Mesodermal cell (in vitro differentiated cells): Measurements from ENCODE around the gene KRTAP6-2.

ENCODE experiments used
- H3K27ac ChIP-seq: 2 replicates; pipeline ENCODE4 v1.7.0; 2013; ENCODE audit warnings: mild to moderate bottlenecking, low read depth, low read length, moderate library complexity; ENCODE audit not compliant: severe bottlenecking
- H3K36me3 ChIP-seq: 2 replicates; pipeline ENCODE4 v1.7.1; 2013; ENCODE audit warnings: mild to moderate bottlenecking, low read length, moderate library complexity; ENCODE audit not compliant: control insufficient read depth, insufficient read depth
- H3K4me1 ChIP-seq: one replicate; pipeline ENCODE4 v1.7.1; 2013; ENCODE audit warnings: mild to moderate bottlenecking, low read length; ENCODE audit not compliant: insufficient read depth, control insufficient read depth, poor library complexity, severe bottlenecking
- H3K4me3 ChIP-seq: 2 replicates; pipeline ENCODE4 v1.7.0; 2013; ENCODE audit warnings: low read length, control low read depth, mild to moderate bottlenecking; ENCODE audit not compliant: insufficient read depth, poor library complexity, severe bottlenecking; ENCODE audit errors: extremely low read depth
- H3K9me3 ChIP-seq: 2 replicates; pipeline ENCODE4 v1.7.1; 2013; ENCODE audit warnings: mild to moderate bottlenecking, low read length, moderate library complexity; ENCODE audit not compliant: control insufficient read depth
- whole genome bisulfite sequencing, 2 experiments: methylation state at CpG; one replicate each; pipeline ENCODE4 v1.1.5; 2013; ENCODE audit warnings: missing lambda C conversion rate in 2 of 2; ENCODE audit not compliant: insufficient coverage in 2 of 2; 5-methylcytosine and 5-hydroxymethylcytosine counted together

KRTAP6-2 gene

GRCh38 chr21:30577766-30578165 lies 20.9 kb downstream of the KRTAP6-2 start:
- Histone ChIP-seq H3K36me3 (no peaks in the 10 kb centered on the region), H3K4me1 (no peaks in the 10 kb centered on the region), H3K4me3 (no peak overlapping the region), H3K27ac (no peak overlapping the region), H3K9me3 (no peaks in the 10 kb centered on the region)

- no peaks in the 10 kb centered on the region for H3K4me1 ChIP-seq
- H3K27ac ChIP-seq, result no peak overlapping the region
- no peak overlapping the region for H3K4me3 ChIP-seq
- H3K36me3 ChIP-seq, result no peaks in the 10 kb centered on the region
- H3K9me3 ChIP-seq, result no peaks in the 10 kb centered on the region
These were observed 31.1 kb downstream of the KRTAP6-2 start for GRCh38 chr21:30567617-30568016.

- Histone ChIP-seq H3K36me3 (no peaks in the 10 kb centered on the region), H3K4me3 (no peak overlapping the region), H3K27ac (no peak overlapping the region), H3K4me1 (no peaks in the 10 kb centered on the region), H3K9me3 (no peaks in the 10 kb centered on the region)
- 89 to 100% methylated on average over 1 of the region's 2 CpGs for WGBS, 2 experiments
These were observed 35.1 kb downstream of the KRTAP6-2 start for GRCh38 chr21:30563630-30564029.

GRCh38 chr21:30563072-30563471 lies 35.6 kb downstream of the KRTAP6-2 start:
- WGBS, 2 experiments, result 50 to 53% methylated on average over 3 to 4 of the region's 6 CpGs
- Histone ChIP-seq H3K9me3 (no peaks in the 10 kb centered on the region), H3K4me3 (no peak overlapping the region), H3K27ac (no peak overlapping the region), H3K4me1 (no peaks in the 10 kb centered on the region), H3K36me3 (no peaks in the 10 kb centered on the region)

GRCh38 chr21:30561957-30562356 lies 36.7 kb downstream of the KRTAP6-2 start:
- WGBS, 2 experiments, result 78 to 100% methylated on average over 1 of the region's 2 CpGs
- no peaks in the 10 kb centered on the region for H3K36me3 ChIP-seq
- H3K27ac ChIP-seq, result no peak overlapping the region
- no peaks in the 10 kb centered on the region for H3K4me1 ChIP-seq
- no peak overlapping the region for H3K4me3 ChIP-seq
- H3K9me3 ChIP-seq, result no peaks in the 10 kb centered on the region

- H3K4me1 ChIP-seq, result no peaks in the 10 kb centered on the region
- WGBS, 2 experiments, result no CpG with 5 or more reads among the region's 2 CpGs
- no peaks in the 10 kb centered on the region for H3K9me3 ChIP-seq
- no peak within 1 kb of the TSS for H3K4me3 ChIP-seq
- H3K36me3 ChIP-seq, result no peaks in the 10 kb centered on the region
- no peak within 1 kb of the TSS for H3K27ac ChIP-seq
These were observed 37.3 kb downstream of the KRTAP6-2 start, which contains the start of gene KRTAP19-7 for GRCh38 chr21:30561264-30561895. Gene KRTAP19-7 (minus strand): TSS chr21:30561314. CDS start chr21:30561289, 25 bp downstream.

- Histone ChIP-seq H3K27ac (no peak overlapping the region), H3K9me3 (no peaks in the 10 kb centered on the region), H3K4me1 (no peaks in the 10 kb centered on the region), H3K4me3 (no peak overlapping the region), H3K36me3 (no peaks in the 10 kb centered on the region)
- no CpG with 5 or more reads among the region's 2 CpGs for WGBS, 2 experiments
These were observed 43.6 kb downstream of the KRTAP6-2 start for GRCh38 chr21:30555095-30555494.

- H3K4me3 ChIP-seq, result no peak overlapping the region
- H3K9me3 ChIP-seq, result no peaks in the 10 kb centered on the region
- H3K4me1 ChIP-seq, result no peaks in the 10 kb centered on the region
- H3K27ac ChIP-seq, result no peak overlapping the region
- WGBS, 2 experiments, result 73 to 75% methylated on average over 1 of the region's 1 CpG
- no peaks in the 10 kb centered on the region for H3K36me3 ChIP-seq
These were observed 45.9 kb downstream of the KRTAP6-2 start for GRCh38 chr21:30552782-30553181.
